IPS DF 6.9 (cell line): Measurements from ENCODE around the gene NR1H3.

Source experiments
- DNase-seq: peaks from one replicate; pipeline ENCODE4 v3.0.0-alpha.2; 2013; ENCODE audit warnings: low read depth, low spot score
- H3K27ac ChIP-seq: one replicate; pipeline ENCODE4 v1.5.1; 2013; ENCODE audit warnings: low read length, control low read depth
- H3K27me3 ChIP-seq: 2 replicates; pipeline ENCODE4 v1.6.1; 2013; ENCODE audit warnings: mild to moderate bottlenecking, low read length; ENCODE audit not compliant: control insufficient read depth, insufficient read depth
- H3K36me3 ChIP-seq: 2 replicates; pipeline ENCODE4 v1.6.1; 2013; ENCODE audit warnings: low read length; ENCODE audit not compliant: control insufficient read depth, insufficient read depth
- H3K4me1 ChIP-seq: 2 replicates; pipeline ENCODE4 v1.6.1; 2013; ENCODE audit warnings: low read length; ENCODE audit not compliant: control insufficient read depth, insufficient read depth
- H3K4me3 ChIP-seq: 2 replicates; pipeline ENCODE4 v1.5.1; 2013; ENCODE audit warnings: mild to moderate bottlenecking, low read length
- H3K9me3 ChIP-seq: 2 replicates; pipeline ENCODE4 v1.6.1; 2013; ENCODE audit warnings: low read length, inconsistent platforms; ENCODE audit not compliant: control insufficient read depth, insufficient read depth
- WGBS: extraction: QIAGEN DNeasy Blood & Tissue Kit; methylation state at CpG from one replicate; pipeline ENCODE4 v1.1.7; 2013; ENCODE audit warnings: mixed read lengths, missing lambda C conversion rate; ENCODE audit not compliant: insufficient read length, insufficient coverage; 5-methylcytosine and 5-hydroxymethylcytosine counted together

Gene NR1H3

GRCh38 chr11:47225552-47226400 lies 32.0 kb upstream of the NR1H3 start:
- H3K4me3 ChIP-seq: no peak overlapping the region
- no peak overlapping the region for H3K27ac ChIP-seq
- H3K9me3 ChIP-seq: no peaks in the 10 kb centered on the region
- peaks cover 10% of the 10 kb centered on the region for H3K36me3 ChIP-seq
- DNase-seq: no peak
- no peaks in the 10 kb centered on the region for H3K27me3 ChIP-seq
- no peaks in the 10 kb centered on the region for H3K4me1 ChIP-seq
- WGBS: no CpG with 5 or more reads among the region's 7 CpGs

- Histone ChIP-seq H3K36me3 (peaks cover 14% of the 10 kb centered on the region), H3K27me3 (no peaks in the 10 kb centered on the region), H3K4me1 (0 out of 2 replicates have a peak, but pooled peaks cover 1% of the 10 kb centered on the region)
Observed at GRCh38 chr11:47229161-47229560, 28.6 kb upstream of the NR1H3 start.

GRCh38 chr11:47233051-47233450 lies 24.7 kb upstream of the NR1H3 start:
- H3K9me3 ChIP-seq: no peaks in the 10 kb centered on the region
- H3K27me3 ChIP-seq: no peaks in the 10 kb centered on the region
- no CpG with 5 or more reads among the region's 4 CpGs for WGBS
- H3K4me3 ChIP-seq: no peak overlapping the region
- H3K4me1 ChIP-seq: 0 out of 2 replicates have a peak, but pooled peaks cover 1% of the 10 kb centered on the region
- peaks cover 23% of the 10 kb centered on the region for H3K36me3 ChIP-seq
- DNase-seq: no peak
- H3K27ac ChIP-seq: no peak overlapping the region

More at GRCh38 chr11:47229161-47229560, 28.6 kb upstream of the NR1H3 start:
- no CpG with 5 or more reads among the region's 8 CpGs for WGBS
- no peak overlapping the region for H3K27ac ChIP-seq
- DNase-seq: no peak
- H3K4me3 ChIP-seq: no peak overlapping the region
- H3K9me3 ChIP-seq: no peaks in the 10 kb centered on the region

DNA sequence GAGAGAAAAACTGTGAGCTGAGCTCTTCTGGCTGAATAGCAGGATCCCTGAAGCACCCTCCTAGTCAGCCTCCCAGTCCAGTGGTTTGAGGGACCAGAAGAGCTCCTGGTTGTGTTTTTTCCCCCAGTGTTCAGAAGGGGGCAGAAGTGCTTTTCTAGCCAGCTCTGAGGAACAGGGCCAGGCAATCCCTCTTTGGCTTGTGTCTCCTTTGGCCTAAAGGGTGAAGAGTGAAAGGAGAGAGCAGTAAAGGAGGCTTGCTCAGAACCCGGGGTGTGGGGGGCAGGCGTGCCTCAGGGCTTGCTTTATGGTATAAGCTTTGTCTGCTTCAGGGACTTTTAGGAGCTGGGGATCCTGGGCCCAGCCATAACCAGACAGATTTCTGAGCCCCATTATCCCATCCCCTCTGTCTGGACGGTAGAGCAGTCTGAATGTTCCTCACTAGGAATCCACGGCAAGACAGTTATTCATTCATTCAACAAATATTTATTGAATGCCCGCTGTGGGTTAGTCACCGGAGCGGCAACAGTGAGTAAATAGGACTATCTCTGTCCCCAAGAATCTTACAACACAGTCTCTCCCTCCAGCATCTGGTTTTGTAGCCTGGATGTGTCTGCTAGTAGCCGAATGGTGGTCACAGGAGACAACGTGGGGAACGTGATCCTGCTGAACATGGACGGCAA lies 23.7 kb upstream of the NR1H3 start:
- no peak for DNase-seq
- WGBS: no CpG with 5 or more reads among the region's 11 CpGs
- no peaks in the 10 kb centered on the region for H3K9me3 ChIP-seq
- no peak overlapping the region for H3K27ac ChIP-seq
- H3K27me3 ChIP-seq: no peaks in the 10 kb centered on the region
- H3K4me1 ChIP-seq: 0 out of 2 replicates have a peak, but pooled peaks cover 1% of the 10 kb centered on the region
- no peak overlapping the region for H3K4me3 ChIP-seq
- H3K36me3 ChIP-seq: peaks cover 25% of the 10 kb centered on the region

- H3K27me3 ChIP-seq: no peaks in the 10 kb centered on the region
- no peak overlapping the region for H3K27ac ChIP-seq
- H3K9me3 ChIP-seq: no peaks in the 10 kb centered on the region
- WGBS: no CpG with 5 or more reads among the region's 12 CpGs
- H3K4me1 ChIP-seq: 0 out of 2 replicates have a peak, but pooled peaks cover 1% of the 10 kb centered on the region
- H3K36me3 ChIP-seq: peaks cover 29% of the 10 kb centered on the region
- no peak for DNase-seq
- H3K4me3 ChIP-seq: no peak overlapping the region
Observed at GRCh38 chr11:47234669-47235100, 23.1 kb upstream of the NR1H3 start.

GRCh38 chr11:47235163-47235562 lies 22.6 kb upstream of the NR1H3 start:
- peaks cover 33% of the 10 kb centered on the region for H3K36me3 ChIP-seq
- no peak overlapping the region for H3K27ac ChIP-seq
- no peak for DNase-seq
- H3K4me1 ChIP-seq: 0 out of 2 replicates have a peak, but pooled peaks cover 1% of the 10 kb centered on the region
- no CpG with 5 or more reads among the region's 12 CpGs for WGBS
- H3K9me3 ChIP-seq: no peaks in the 10 kb centered on the region
- no peaks in the 10 kb centered on the region for H3K27me3 ChIP-seq
- H3K4me3 ChIP-seq: no peak overlapping the region

DNA sequence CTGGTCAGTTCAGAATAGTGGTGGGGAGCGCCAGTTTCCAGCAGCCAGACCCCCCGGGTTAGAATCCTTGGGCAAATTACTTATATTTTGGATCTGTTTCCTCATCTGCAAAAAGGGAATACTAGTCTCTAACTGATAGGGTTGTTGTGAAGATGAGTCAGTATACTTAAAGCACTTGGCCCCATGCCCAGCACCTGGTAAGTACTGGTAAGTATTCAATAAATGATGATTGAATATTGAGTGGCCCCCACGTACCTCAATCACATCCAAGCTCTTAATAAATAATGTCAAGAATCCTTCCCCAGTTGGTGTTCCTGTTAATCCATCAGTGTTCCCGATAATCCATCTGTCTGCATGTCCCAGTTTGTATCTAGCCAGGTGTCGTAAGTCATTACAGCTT lies 21.3 kb upstream of the NR1H3 start:
- WGBS: no CpG with 5 or more reads among the region's 5 CpGs

GRCh38 chr11:47239852-47240251 lies 17.9 kb upstream of the NR1H3 start:
- Histone ChIP-seq H3K4me3 (no peak overlapping the region), H3K27ac (no peak overlapping the region), H3K4me1 (no peaks in the 10 kb centered on the region), H3K36me3 (peaks cover 39% of the 10 kb centered on the region), H3K27me3 (no peaks in the 10 kb centered on the region), H3K9me3 (no peaks in the 10 kb centered on the region)
- no CpG with 5 or more reads among the region's 10 CpGs for WGBS
- DNase-seq: no peak

More for the DNA sequence above, 21.3 kb upstream of the NR1H3 start:
- no peak for DNase-seq
- Histone ChIP-seq H3K27ac (no peak overlapping the region), H3K4me1 (0 out of 2 replicates have a peak, but pooled peaks cover 1% of the 10 kb centered on the region), H3K4me3 (no peak overlapping the region), H3K36me3 (peaks cover 38% of the 10 kb centered on the region), H3K9me3 (no peaks in the 10 kb centered on the region), H3K27me3 (no peaks in the 10 kb centered on the region)

DNA sequence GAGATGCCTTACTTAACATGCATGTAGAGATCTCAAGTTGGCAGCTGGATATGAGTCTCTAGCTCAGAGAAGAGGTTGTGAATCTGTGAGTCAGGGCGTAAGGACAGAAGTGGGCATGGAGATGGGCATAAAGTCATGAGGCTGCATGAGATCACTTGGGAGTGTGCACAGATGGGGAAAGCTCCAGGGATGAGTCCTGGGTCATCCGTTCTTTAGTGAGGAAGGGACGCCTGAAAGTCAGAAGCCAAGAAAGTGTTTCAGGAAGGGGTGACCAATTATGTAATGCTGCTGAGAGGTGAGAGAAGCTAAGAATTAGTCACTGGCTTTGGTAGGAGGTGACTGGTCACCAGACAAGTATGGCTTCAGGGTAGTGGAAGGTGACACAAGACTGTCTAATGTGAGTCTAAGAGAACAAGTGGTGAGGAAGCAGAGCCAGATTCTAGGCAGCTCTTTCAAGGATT lies 15.9 kb upstream of the NR1H3 start:
- peaks cover 41% of the 10 kb centered on the region for H3K36me3 ChIP-seq
- no peak overlapping the region for H3K27ac ChIP-seq
- H3K4me3 ChIP-seq: no peak overlapping the region
- H3K4me1 ChIP-seq: no peaks in the 10 kb centered on the region
- H3K27me3 ChIP-seq: no peaks in the 10 kb centered on the region
- no peaks in the 10 kb centered on the region for H3K9me3 ChIP-seq
- no peak for DNase-seq
- WGBS: no CpG with 5 or more reads among the region's 3 CpGs

- Histone ChIP-seq H3K4me1 (no peaks in the 10 kb centered on the region), H3K27me3 (no peaks in the 10 kb centered on the region), H3K4me3 (no peak overlapping the region), H3K36me3 (peaks cover 40% of the 10 kb centered on the region), H3K9me3 (no peaks in the 10 kb centered on the region), H3K27ac (no peak overlapping the region)
- no CpG with 5 or more reads among the region's 21 CpGs for WGBS
- DNase-seq: no peak
Observed at GRCh38 chr11:47242596-47243192, 15.1 kb upstream of the NR1H3 start.
